K562 (cell line): ENCODE data around the gene KDM2B. TPM values are rescaled to one million over a fixed set of nuclear protein-coding genes. Genes with fewer than 3 reads are reported as not detected.
A peak's percentile ranks its signal among the peaks of the same experiment; 100 is the strongest.

Source experiments
- ATAC-seq: fragments of 200-7000 bp; cut with Tn5 transposase; 3 replicates; pipeline ENCODE4 v1.9.1; 2020; ENCODE audit warnings: moderate library complexity
- BruUV-seq: library from RNA; stranded (reverse); fragments of 400-500 nt; replicated peaks from 2 replicates; lab custom pipeline; 2021; lab: Mats Ljungman, UMichigan
- CTCF ChIA-PET: fragments of 300-600 bp; formaldehyde crosslinking; extraction: SDS; loops from one replicate; lab custom pipeline; 2021; ENCODE audit warnings: low intra/inter-chr PET ratio; lab: Yijun Ruan, JAX
- POLR2A ChIA-PET: fragments of 300-600, 350-650 bp; sonication (Branson Sonifier 250); formaldehyde crosslinking; extraction: SDS; loops from one replicate; lab custom pipeline; 2021; ENCODE audit warnings: antibody characterized with exemption, inconsistent platforms; lab: Yijun Ruan, JAX
- DNase-seq, 4 experiments: peaks; one replicate each; pipeline versions ENCODE4 v3.0.0 to v3.0.0-alpha.2; 2011 to 2018; ENCODE audit warnings: low spot score in 3 of 4, mixed read lengths in 3 of 4; ENCODE audit errors: extremely low read depth in 1 of 4
- FAIRE-seq: peaks from 2 replicates; lab custom pipeline; 2011; peaks lifted over from hg19 to GRCh38; lab: Jason Lieb, UNC
- H2AFZ ChIP-seq: 2 replicates; pipeline ENCODE4 v1.6.0; 2011; ENCODE audit warnings: low read depth, low read length, control low read depth, inconsistent platforms
- H3K27ac ChIP-seq: fragments of 200-600 bp; 3 replicates; pipeline ENCODE4 v1.8.0; 2011; ENCODE audit warnings: low read depth, mild to moderate bottlenecking, control low read depth, inconsistent platforms, low read length, moderate library complexity, mixed read lengths; ENCODE audit errors: extremely low read depth
- H3K27me3 ChIP-seq, 2 experiments: fragments of 300-600 bp in 1 of 2; 2 replicates in 1 of 2; 3 replicates in 1 of 2; pipeline versions ENCODE4 v1.6.0 to v1.8.0; 2011; ENCODE audit warnings: inconsistent platforms in 2 of 2, low read length in 2 of 2, mild to moderate bottlenecking in 1 of 2, mixed read lengths in 1 of 2, moderate library complexity in 1 of 2; ENCODE audit not compliant: control insufficient read depth in 2 of 2, insufficient read depth in 2 of 2
- H3K36me3 ChIP-seq: fragments of 300-600 bp; 3 replicates; pipeline ENCODE4 v1.8.0; 2011; ENCODE audit warnings: mild to moderate bottlenecking, low read length, inconsistent platforms; ENCODE audit not compliant: control insufficient read depth, insufficient read depth
- H3K4me1 ChIP-seq, 2 experiments: fragments of 200-600 bp in 1 of 2; replicated peaks in 1 of 2; 2 replicates in 1 of 2; 3 replicates in 1 of 2; pipeline versions ENCODE4 v1.5.1 to v1.8.0; 2011; ENCODE audit warnings: inconsistent platforms in 2 of 2, low read length in 2 of 2, mild to moderate bottlenecking in 1 of 2, mixed read lengths in 1 of 2, moderate library complexity in 1 of 2; ENCODE audit not compliant: control insufficient read depth in 2 of 2, insufficient read depth in 2 of 2
- H3K4me2 ChIP-seq: 2 replicates; pipeline ENCODE4 v1.6.1; 2011; ENCODE audit warnings: low read length, control low read depth, inconsistent platforms, mixed read lengths; ENCODE audit not compliant: insufficient read depth
- H3K4me3 ChIP-seq: fragments of 200-600 bp; sonication (generic), shearing (Covaris generic); 2 replicates; pipeline ENCODE4 v1.5.1; 2016; ENCODE audit warnings: control low read depth, inconsistent platforms
- H3K79me2 ChIP-seq: fragments of 200-600 bp; 3 replicates; pipeline ENCODE4 v1.8.0; 2011; ENCODE audit warnings: low read length, inconsistent platforms; ENCODE audit not compliant: control insufficient read depth, insufficient read depth
- H3K9ac ChIP-seq, 2 experiments: 2 replicates each; pipeline versions ENCODE4 v1.6.0 to v1.6.1; 2011; ENCODE audit warnings: low read depth in 2 of 2, low read length in 2 of 2, control low read depth in 1 of 2, inconsistent platforms in 1 of 2, mild to moderate bottlenecking in 1 of 2, mixed read lengths in 1 of 2; ENCODE audit not compliant: insufficient read depth in 1 of 2
- H3K9me1 ChIP-seq: one replicate; pipeline ENCODE4 v1.6.0; 2011; ENCODE audit warnings: inconsistent platforms, mild to moderate bottlenecking, low read length, moderate library complexity; ENCODE audit not compliant: control insufficient read depth, insufficient read depth
- H3K9me3 ChIP-seq: replicated peaks from 2 replicates; pipeline ENCODE4 v1.5.1; 2011; ENCODE audit warnings: low read depth, low read length, inconsistent platforms; ENCODE audit not compliant: control insufficient read depth, insufficient read depth
- H4K20me1 ChIP-seq: replicated peaks from 2 replicates; pipeline ENCODE4 v1.6.1; 2011; ENCODE audit warnings: low read length, inconsistent platforms, mixed read lengths; ENCODE audit not compliant: control insufficient read depth, insufficient read depth
- BDP1 ChIP-seq: IDR thresholded peaks from 3 replicates; pipeline ENCODE4 v1.6.1; 2011; ENCODE audit not compliant: insufficient read length, insufficient read depth
- BRD9 ChIP-seq: fragments of 450-650 bp; IDR thresholded peaks from 2 replicates; pipeline ENCODE4 v1.6.1; 2018; ENCODE audit warnings: low read depth; ENCODE audit not compliant: partially characterized antibody
- CCNT2 ChIP-seq: IDR thresholded peaks from 2 replicates; pipeline ENCODE4 v1.6.1; 2011; ENCODE audit warnings: borderline replicate concordance, low read depth, mild to moderate bottlenecking, moderate library complexity, mixed read lengths, low read length; ENCODE audit not compliant: insufficient read length; ENCODE audit errors: extremely low read depth
- DPF2 ChIP-seq: fragments of 450-650 bp; IDR thresholded peaks from 2 replicates; pipeline ENCODE4 v1.6.1; 2016
- ERF ChIP-seq: fragments of 450-650 bp; formaldehyde crosslinking; IDR thresholded peaks from 2 replicates; pipeline ENCODE4 v1.4.0; 2020; ENCODE audit warnings: mild to moderate bottlenecking, mixed read lengths
- NFXL1 ChIP-seq: fragments of 450-650 bp; formaldehyde crosslinking; IDR thresholded peaks from 2 replicates; pipeline ENCODE4 v1.4.0; 2021; ENCODE audit warnings: mild to moderate bottlenecking
- PCBP1 ChIP-seq: fragments of 200-400 bp; formaldehyde crosslinking; IDR thresholded peaks from 2 replicates; pipeline ENCODE4 v1.6.1; 2018; ENCODE audit warnings: mild to moderate bottlenecking, low read depth, low read length; ENCODE audit not compliant: poor library complexity, severe bottlenecking
- SP2 ChIP-seq: IDR thresholded peaks from 2 replicates; pipeline ENCODE4 v1.6.1; 2011; ENCODE audit warnings: mild to moderate bottlenecking, low read depth, low read length, moderate library complexity; ENCODE audit not compliant: poor library complexity, severe bottlenecking; ENCODE audit errors: extremely low read depth
- SRSF1 ChIP-seq: fragments of 200-400 bp; formaldehyde crosslinking; IDR thresholded peaks from 2 replicates; pipeline ENCODE4 v1.6.1; 2017; ENCODE audit warnings: mild to moderate bottlenecking, low read depth, low read length, moderate library complexity
- SRSF3 ChIP-seq: fragments of 200-400 bp; formaldehyde crosslinking; IDR thresholded peaks from 2 replicates; pipeline ENCODE4 v1.6.1; 2016; ENCODE audit warnings: mild to moderate bottlenecking, low read length, moderate library complexity; ENCODE audit not compliant: insufficient read depth
- TEAD1 ChIP-seq, 2 experiments: fragments of 450-650 bp in 1 of 2; sonication (generic) in 1 of 2; formaldehyde crosslinking; IDR thresholded peaks; 2 replicates each; pipeline versions ENCODE4 v1.4.0 to v1.8.0; 2020 to 2022; ENCODE audit warnings: mild to moderate bottlenecking in 2 of 2, missing genetic modification reagents in 1 of 2
- ZNF197 ChIP-seq: fragments of 200-800 bp; sonication (Bioruptor generic); IDR thresholded peaks from 2 replicates; pipeline ENCODE4 v1.6.1; 2016; ENCODE audit warnings: low read depth, missing genetic modification characterization, missing compliant biosample characterization
- ZNF253 ChIP-seq: fragments of 250-450 bp; sonication (Bioruptor Pico); conservative IDR thresholded peaks from 2 replicates; pipeline ENCODE4 v1.6.1; 2021; ENCODE audit warnings: mild to moderate bottlenecking
- ZNF41 ChIP-seq: fragments of 250-450 bp; sonication (Bioruptor Pico); conservative IDR thresholded peaks from 2 replicates; pipeline ENCODE4 v1.4.0; 2020; ENCODE audit warnings: mild to moderate bottlenecking
- ZNF699 ChIP-seq: fragments of 250-450 bp; sonication (Bioruptor Pico); IDR thresholded peaks from 2 replicates; pipeline ENCODE4 v1.8.0; 2021; ENCODE audit warnings: mild to moderate bottlenecking, moderate library complexity; ENCODE audit not compliant: insufficient replicate concordance
- WGBS: fragments of 100-300 bp; shearing (Covaris generic); methylation state at CpG from one replicate; pipeline ENCODE4 v1.1.6; 2016; ENCODE audit warnings: low coverage, mixed read lengths; ENCODE audit not compliant: insufficient coverage; ENCODE audit errors: missing lambda C conversion rate; 5-methylcytosine and 5-hydroxymethylcytosine counted together
- in situ Hi-C: fragments of 300-500 bp; cut with MboI; formaldehyde crosslinking; loops from 4 replicates; pipeline ENCODE4 v1.15.0; 2018; ENCODE audit warnings: inconsistent platforms, mixed read lengths
- intact Hi-C: fragments of 100-400 bp; cut with micrococcal nuclease; formaldehyde crosslinking; loops from 2 replicates; pipeline ENCODE4 v1.14.2; 2022
- polyA plus RNA-seq, 8 experiments: library from polyadenylated mRNA; depleted of rRNA in 4 of 8; stranded (reverse) in 5 of 8; unstranded in 3 of 8; fragments of >200 nt; fragmentation: Nextera tagmentation in 2 of 8; fragmentation: Illumina TruSeq in 1 of 8; extraction: Ambion mirVana in 2 of 8; extraction: Trizol in 1 of 8; gene quantifications; 2 replicates each; pipeline versions ENCODE4 v1.2.1 to v1.2.3, GENCODE V29; 2011 to 2014; ENCODE audit warnings: inconsistent platforms in 1 of 8, missing spikeins in 1 of 8
- total RNA-seq, 7 experiments: library from RNA; depleted of rRNA in 6 of 7; stranded (reverse); fragments of >200 nt in 6 of 7; fragmentation: Illumina TruSeq in 2 of 7; extraction: Trizol in 2 of 7; gene quantifications; 2 replicates each; pipeline versions ENCODE4 v1.2.1 to v1.2.3, GENCODE V29; 2011 to 2021; ENCODE audit warnings: low replicate concordance in 1 of 7
- TF ChIP-seq, protein P1 (sequence below), 2 experiments: fragments of 200-800 bp in 1 of 2; sonication (Bioruptor generic) in 1 of 2; sonication (generic) in 1 of 2; formaldehyde crosslinking in 1 of 2; IDR thresholded peaks in 1 of 2; conservative IDR thresholded peaks in 1 of 2; 2 replicates each; pipeline versions ENCODE4 v1.5.0 to v1.6.1; 2016 to 2020; ENCODE audit warnings: missing compliant biosample characterization in 1 of 2, missing genetic modification characterization in 1 of 2, missing genetic modification reagents in 1 of 2
- TF ChIP-seq, protein P2 (sequence below): fragments of 250-450 bp; sonication (Bioruptor Pico); IDR thresholded peaks from 2 replicates; pipeline ENCODE4 v1.8.0; 2022; ENCODE audit warnings: inconsistent platforms

The KDM2B gene
- total and polyA plus RNA-seq, 9 of the 15 experiments (the other 6 are each of a cell fraction or from before 2014, with no cell fraction given), result 7.4 to 50.5 (median 22.5) TPM

DNA sequence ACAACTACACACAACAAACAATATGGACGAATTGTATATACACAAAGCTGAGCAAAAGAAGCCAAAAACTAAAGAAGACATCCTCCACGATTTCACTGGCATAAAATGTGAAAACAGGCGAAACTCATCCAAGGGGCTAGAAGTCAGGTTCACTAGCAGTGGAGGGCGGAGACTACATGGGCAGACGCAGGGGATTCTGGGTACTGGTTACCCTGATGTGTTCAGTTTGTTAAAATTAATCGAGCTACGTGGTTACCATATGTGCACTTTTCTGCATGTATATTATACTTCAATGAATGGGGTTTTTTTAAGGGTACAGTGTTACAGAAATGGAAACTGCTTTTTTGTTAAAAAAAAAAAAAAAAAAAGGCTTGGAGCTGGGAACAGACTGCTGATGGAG lies 12.3 kb downstream of the KDM2B start:
- DNase-seq (no peak), FAIRE-seq (peak; percentile 75), ATAC-seq (peak; percentile 70)
- TF ChIP-seq, protein P1, sequence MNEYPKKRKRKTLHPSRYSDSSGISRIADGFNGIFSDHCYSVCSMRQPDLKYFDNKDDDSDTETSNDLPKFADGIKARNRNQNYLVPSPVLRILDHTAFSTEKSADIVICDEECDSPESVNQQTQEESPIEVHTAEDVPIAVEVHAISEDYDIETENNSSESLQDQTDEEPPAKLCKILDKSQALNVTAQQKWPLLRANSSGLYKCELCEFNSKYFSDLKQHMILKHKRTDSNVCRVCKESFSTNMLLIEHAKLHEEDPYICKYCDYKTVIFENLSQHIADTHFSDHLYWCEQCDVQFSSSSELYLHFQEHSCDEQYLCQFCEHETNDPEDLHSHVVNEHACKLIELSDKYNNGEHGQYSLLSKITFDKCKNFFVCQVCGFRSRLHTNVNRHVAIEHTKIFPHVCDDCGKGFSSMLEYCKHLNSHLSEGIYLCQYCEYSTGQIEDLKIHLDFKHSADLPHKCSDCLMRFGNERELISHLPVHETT (CRISPR knock-in tag; conservative IDR thresholded peaks at IDR 0.05 in 1 of 2, IDR thresholded peaks at IDR 0.05 in 1 of 2), result no peak
- TF ChIP-seq TEAD1 (CRISPR knock-in tag; IDR thresholded peaks at IDR 0.05) (no peak), PCBP1 (no peak), ZNF699 (CRISPR knock-in tag) (no peak), SRSF3 (no peak), ZNF41 (no peak), ZNF197 (CRISPR knock-in tag) (no peak), SP2 (no peak), ERF (CRISPR knock-in tag) (no peak), BDP1 (no peak), SRSF1 (no peak), NFXL1 (CRISPR knock-in tag) (no peak), BRD9 (no peak), DPF2 (no peak), ZNF253 (CRISPR knock-in tag) (no peak), CCNT2 (no peak)
- TF ChIP-seq, protein P2, sequence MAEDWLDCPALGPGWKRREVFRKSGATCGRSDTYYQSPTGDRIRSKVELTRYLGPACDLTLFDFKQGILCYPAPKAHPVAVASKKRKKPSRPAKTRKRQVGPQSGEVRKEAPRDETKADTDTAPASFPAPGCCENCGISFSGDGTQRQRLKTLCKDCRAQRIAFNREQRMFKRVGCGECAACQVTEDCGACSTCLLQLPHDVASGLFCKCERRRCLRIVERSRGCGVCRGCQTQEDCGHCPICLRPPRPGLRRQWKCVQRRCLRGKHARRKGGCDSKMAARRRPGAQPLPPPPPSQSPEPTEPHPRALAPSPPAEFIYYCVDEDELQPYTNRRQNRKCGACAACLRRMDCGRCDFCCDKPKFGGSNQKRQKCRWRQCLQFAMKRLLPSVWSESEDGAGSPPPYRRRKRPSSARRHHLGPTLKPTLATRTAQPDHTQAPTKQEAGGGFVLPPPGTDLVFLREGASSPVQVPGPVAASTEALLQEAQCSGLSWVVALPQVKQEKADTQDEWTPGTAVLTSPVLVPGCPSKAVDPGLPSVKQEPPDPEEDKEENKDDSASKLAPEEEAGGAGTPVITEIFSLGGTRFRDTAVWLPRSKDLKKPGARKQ (CRISPR knock-in tag), result no peak
- WGBS, result 44% methylated on average over 7 of the region's 7 CpGs
- ChIA-PET POLR2A (interaction anchor here (0.6 to 2.5 kb wide), 2 partner anchors 11 to 53 kb away, joined by 3 to 11 read pairs; no protein-coding TSS in a partner anchor), CTCF (no interaction called here)
- Histone ChIP-seq H3K27me3 (no peaks in the 10 kb centered on the region), H3K4me1 (peaks cover 0 to 5% of the 10 kb centered on the region in 2 experiments; a peak in 2 of 5 replicates), H3K9ac (no peak overlapping the region), H4K20me1 (no peaks in the 10 kb centered on the region), H3K4me2 (no peak overlapping the region), H3K9me1 (no peaks in the 10 kb centered on the region), H3K4me3 (no peak overlapping the region), H3K9me3 (no peaks in the 10 kb centered on the region), H2AFZ (peak overlapping the region; percentile 56; the same call in 1 of the 2 replicates), H3K27ac (no peak overlapping the region), H3K36me3 (no peaks in the 10 kb centered on the region), H3K79me2 (no peaks in the 10 kb centered on the region)
- intact Hi-C loops, result no loop called here
- in situ Hi-C loops, result no loop called here
- BruUV-seq, result no TSS peak
